Upper lobe of left lung (tissue), 4 donors: ENCODE data around the gene ARHGEF2.

ENCODE experiments used
- EP300 ChIP-seq, 4 donors: sonication (generic); formaldehyde crosslinking; IDR thresholded peaks; one replicate each; pipeline ENCODE4 v1.5.1; 2017; ENCODE audit warnings: antibody characterized with exemption in 4 of 4, control low read depth in 2 of 4
- POLR2A ChIP-seq, 4 donors: fragments of 450-650 bp; IDR thresholded peaks; one replicate each; pipeline ENCODE4 v1.5.1; 2016 to 2017; ENCODE audit warnings: antibody characterized with exemption in 4 of 4, mild to moderate bottlenecking in 2 of 4
- POLR2AphosphoS5 ChIP-seq, 2 donors: sonication (generic); formaldehyde crosslinking; IDR thresholded peaks; one replicate each; pipeline ENCODE4 v1.5.1; 2017; ENCODE audit warnings: antibody characterized with exemption in 2 of 2
- TF ChIP-seq, protein P1 (sequence below), 6 experiments: fragments of 450-650 bp in 4 of 6; fragments of 200-600 bp in 2 of 6; sonication (generic) in 2 of 6; IDR thresholded peaks; one replicate each; pipeline ENCODE4 v1.5.1; 2016 to 2019; ENCODE audit warnings: antibody characterized with exemption in 6 of 6

DNA sequence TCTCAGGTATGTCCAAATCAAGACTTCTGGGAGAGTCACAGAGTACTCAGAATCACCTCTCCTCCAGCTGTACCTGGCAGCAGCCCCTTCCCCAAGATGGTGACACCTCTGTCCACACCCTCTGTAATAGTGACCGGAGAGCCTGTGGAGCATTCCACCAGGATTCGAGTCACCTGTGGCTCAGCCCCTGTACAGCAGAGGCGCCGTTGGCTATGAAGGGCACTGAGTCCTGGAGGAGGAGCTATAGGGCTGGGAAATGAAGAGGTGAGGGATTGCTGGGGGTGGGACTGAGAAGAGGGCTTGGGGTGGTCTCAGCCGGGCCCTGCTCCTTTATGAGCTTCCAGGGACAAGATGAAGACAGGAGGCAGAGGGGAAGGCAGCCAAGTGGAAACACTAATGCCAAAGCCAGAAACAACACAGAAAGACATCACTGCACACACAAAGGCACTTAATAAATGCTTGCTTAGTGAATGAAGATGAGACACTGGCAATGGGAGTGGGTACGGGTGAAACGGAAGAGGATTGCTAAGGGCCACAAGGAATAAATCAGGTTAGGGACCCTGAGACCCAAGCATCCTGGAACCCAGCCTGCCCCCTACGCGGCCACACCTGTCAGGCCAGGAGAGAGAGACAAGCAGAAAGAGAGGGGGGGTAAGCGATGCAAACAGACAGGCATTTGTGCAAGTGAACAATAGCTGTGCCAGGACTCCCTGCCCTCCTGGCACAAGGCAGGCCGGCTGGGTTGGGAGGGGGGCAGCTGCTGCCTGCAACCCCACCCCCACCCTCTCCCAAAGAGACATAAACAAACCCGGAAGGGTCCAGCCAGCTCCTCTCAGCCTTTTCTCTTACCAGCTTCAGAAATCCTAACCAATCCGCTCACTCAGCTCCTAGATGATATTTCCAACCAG is 3.9 kb downstream of the ARHGEF2 start:
- TF ChIP-seq POLR2A (IDR thresholded peaks at IDR 0.05) (no peak), EP300 (IDR thresholded peaks at IDR 0.05) (no peak), POLR2AphosphoS5 (IDR thresholded peaks at IDR 0.05) (no peak)
- TF ChIP-seq, protein P1, sequence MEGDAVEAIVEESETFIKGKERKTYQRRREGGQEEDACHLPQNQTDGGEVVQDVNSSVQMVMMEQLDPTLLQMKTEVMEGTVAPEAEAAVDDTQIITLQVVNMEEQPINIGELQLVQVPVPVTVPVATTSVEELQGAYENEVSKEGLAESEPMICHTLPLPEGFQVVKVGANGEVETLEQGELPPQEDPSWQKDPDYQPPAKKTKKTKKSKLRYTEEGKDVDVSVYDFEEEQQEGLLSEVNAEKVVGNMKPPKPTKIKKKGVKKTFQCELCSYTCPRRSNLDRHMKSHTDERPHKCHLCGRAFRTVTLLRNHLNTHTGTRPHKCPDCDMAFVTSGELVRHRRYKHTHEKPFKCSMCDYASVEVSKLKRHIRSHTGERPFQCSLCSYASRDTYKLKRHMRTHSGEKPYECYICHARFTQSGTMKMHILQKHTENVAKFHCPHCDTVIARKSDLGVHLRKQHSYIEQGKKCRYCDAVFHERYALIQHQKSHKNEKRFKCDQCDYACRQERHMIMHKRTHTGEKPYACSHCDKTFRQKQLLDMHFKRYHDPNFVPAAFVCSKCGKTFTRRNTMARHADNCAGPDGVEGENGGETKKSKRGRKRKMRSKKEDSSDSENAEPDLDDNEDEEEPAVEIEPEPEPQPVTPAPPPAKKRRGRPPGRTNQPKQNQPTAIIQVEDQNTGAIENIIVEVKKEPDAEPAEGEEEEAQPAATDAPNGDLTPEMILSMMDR (IDR thresholded peaks at IDR 0.05) = no peak
